Measurements from ENCODE around the gene MYH15.

MYH15 gene

GRCh38 chr3:108442281-108442680, 68.1 kb downstream of the MYH15 start:
- no peak overlapping the region for H3K4me3 ChIP-seq (ENCODE audit: low read depth, low read length)
- no peak for DNase-seq (ENCODE audit: low read depth)
- no peak for TF ChIP-seq CTCF (IDR thresholded peaks at IDR 0.05; ENCODE audit: low read depth, low read length, missing control alignments)
- in situ Hi-C loops (cut with HindIII; ENCODE audit: low sequenced_read_pairs): no loop called here

- TF ChIP-seq CTCF (IDR thresholded peaks at IDR 0.05; ENCODE audit: low read depth, low read length, missing control alignments): no peak
- no peak overlapping the region for H3K4me3 ChIP-seq (ENCODE audit: low read depth, low read length)
- in situ Hi-C loops (cut with HindIII; ENCODE audit: low sequenced_read_pairs): no loop called here
- DNase-seq (ENCODE audit: low read depth): no peak
Observed at GRCh38 chr3:108441518-108441917, 68.9 kb downstream of the MYH15 start.

GRCh38 chr3:108441071-108441507, 69.3 kb downstream of the MYH15 start:
- in situ Hi-C loops (cut with HindIII; ENCODE audit: low sequenced_read_pairs): no loop called here
- H3K4me3 ChIP-seq (ENCODE audit: low read depth, low read length): no peak overlapping the region
- DNase-seq (ENCODE audit: low read depth): no peak
- TF ChIP-seq CTCF (IDR thresholded peaks at IDR 0.05; ENCODE audit: low read depth, low read length, missing control alignments): no peak

GRCh38 chr3:108438542-108438941, 71.9 kb downstream of the MYH15 start:
- in situ Hi-C loops (cut with HindIII; ENCODE audit: low sequenced_read_pairs): no loop called here
- DNase-seq (ENCODE audit: low read depth): no peak
- no peak overlapping the region for H3K4me3 ChIP-seq (ENCODE audit: low read depth, low read length)
- no peak for TF ChIP-seq CTCF (IDR thresholded peaks at IDR 0.05; ENCODE audit: low read depth, low read length, missing control alignments)

GRCh38 chr3:108437439-108437838, 73.0 kb downstream of the MYH15 start:
- in situ Hi-C loops (cut with HindIII; ENCODE audit: low sequenced_read_pairs): no loop called here
- no peak overlapping the region for H3K4me3 ChIP-seq (ENCODE audit: low read depth, low read length)
- no peak for TF ChIP-seq CTCF (IDR thresholded peaks at IDR 0.05; ENCODE audit: low read depth, low read length, missing control alignments)
- DNase-seq (ENCODE audit: low read depth): no peak

GRCh38 chr3:108433928-108434327, 76.5 kb downstream of the MYH15 start:
- TF ChIP-seq CTCF (IDR thresholded peaks at IDR 0.05; ENCODE audit: low read depth, low read length, missing control alignments): no peak
- in situ Hi-C loops (cut with HindIII; ENCODE audit: low sequenced_read_pairs): no loop called here
- H3K4me3 ChIP-seq (ENCODE audit: low read depth, low read length): no peak overlapping the region
- no peak for DNase-seq (ENCODE audit: low read depth)

GRCh38 chr3:108432431-108432830, 78.0 kb downstream of the MYH15 start:
- no peak for TF ChIP-seq CTCF (IDR thresholded peaks at IDR 0.05; ENCODE audit: low read depth, low read length, missing control alignments)
- in situ Hi-C loops (cut with HindIII; ENCODE audit: low sequenced_read_pairs): no loop called here
- H3K4me3 ChIP-seq (ENCODE audit: low read depth, low read length): no peak overlapping the region
- no peak for DNase-seq (ENCODE audit: low read depth)

Measured in astrocyte of the cerebellum (primary cell).